Measurements from ENCODE around the gene DGKZ. TPM values are rescaled to one million over a fixed set of nuclear protein-coding genes. Genes with fewer than 3 reads are reported as not detected.

DGKZ gene
- total and polyA plus RNA-seq, 4 donors, result 4.6 to 24.3 (median 14.4) TPM

GRCh38 chr11:46410021-46410420 is 62.8 kb downstream of the DGKZ start:
- Histone ChIP-seq H3K4me1 (ENCODE audit: control insufficient read depth in 4 of 4, insufficient read depth in 4 of 4, low read length in 3 of 4) (no peaks in the 10 kb centered on the region), H3K27ac (ENCODE audit: low read depth in 1 of 2, low read length in 2 of 2) (no peak overlapping the region), H3K36me3 (ENCODE audit: control insufficient read depth in 4 of 4, insufficient read depth in 3 of 4, low read depth in 1 of 4, low read length in 3 of 4) (peaks cover 12 to 40% (median 16%) of the 10 kb centered on the region in 4 donors), H3K9me3 (ENCODE audit: control insufficient read depth in 4 of 4, low read length in 3 of 4) (no peaks in the 10 kb centered on the region), H3K27me3 (ENCODE audit: control insufficient read depth in 4 of 4, insufficient read depth in 4 of 4, low read length in 3 of 4) (no peaks in the 10 kb centered on the region), H3K4me3 (ENCODE audit: low read depth in 1 of 3, low read length in 3 of 3) (no peak overlapping the region), H3K9ac (ENCODE audit: low read depth in 1 of 2, low read length in 2 of 2) (no peak overlapping the region)
- TF ChIP-seq YY1 (IDR thresholded peaks at IDR 0.05) (no peak), JUND (IDR thresholded peaks at IDR 0.05) (no peak), FOXA2 (IDR thresholded peaks at IDR 0.05) (no peak), RAD21 (IDR thresholded peaks at IDR 0.05) (no peak), EGR1 (IDR thresholded peaks at IDR 0.05; ENCODE audit: low read depth in 2 of 2) (no peak), SP1 (IDR thresholded peaks at IDR 0.05) (no peak), ZBTB33 (IDR thresholded peaks at IDR 0.05) (no peak), GABPA (IDR thresholded peaks at IDR 0.05 in 1 of 2, conservative IDR thresholded peaks at IDR 0.05 in 1 of 2) (no peak)
- TF ChIP-seq, protein P1, sequence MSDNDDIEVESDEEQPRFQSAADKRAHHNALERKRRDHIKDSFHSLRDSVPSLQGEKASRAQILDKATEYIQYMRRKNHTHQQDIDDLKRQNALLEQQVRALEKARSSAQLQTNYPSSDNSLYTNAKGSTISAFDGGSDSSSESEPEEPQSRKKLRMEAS (IDR thresholded peaks at IDR 0.05), result no peak
- no peak for DNase-seq (ENCODE audit: low spot score)
- WGBS, result 90% methylated on average over 5 of the region's 5 CpGs

DNA sequence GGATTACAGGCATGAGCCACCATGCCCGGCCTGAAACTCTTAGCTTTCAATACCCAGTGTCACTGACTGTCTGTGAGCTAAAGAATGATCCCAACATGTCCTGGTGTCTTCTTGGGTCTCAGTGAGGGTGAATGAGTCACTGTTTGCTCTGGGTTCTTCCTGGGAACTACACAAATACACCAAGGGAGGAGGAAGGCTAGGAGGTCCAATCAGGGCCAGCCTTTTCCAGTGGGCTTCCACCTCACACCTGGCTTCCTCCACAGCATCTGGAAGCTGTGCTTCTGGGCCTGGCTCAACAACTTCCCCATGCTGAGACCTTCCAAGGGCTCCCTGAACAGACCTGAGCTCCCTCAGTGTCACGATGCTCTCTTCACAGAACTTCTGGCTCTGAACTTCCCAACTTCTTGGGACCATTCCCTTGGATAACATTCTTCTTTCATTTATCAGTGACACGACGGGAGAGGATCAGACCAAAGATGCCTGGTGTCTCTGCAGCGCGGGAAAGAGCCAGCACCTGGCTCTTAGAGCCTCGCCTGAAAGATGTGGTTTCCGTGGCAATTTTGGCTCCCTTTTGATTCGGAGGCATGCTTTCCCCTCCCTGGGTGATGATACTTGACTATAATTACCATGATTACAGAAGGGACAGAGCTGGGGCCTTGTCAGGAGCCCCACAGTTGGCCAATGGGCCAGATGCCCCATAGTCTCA is 66.7 kb downstream of the DGKZ start:
- H3K27me3 ChIP-seq (ENCODE audit: control insufficient read depth in 4 of 4, insufficient read depth in 4 of 4, low read length in 3 of 4), result no peaks in the 10 kb centered on the region
- H3K4me3 ChIP-seq (ENCODE audit: low read depth in 1 of 3, low read length in 3 of 3), result no peak overlapping the region
- 95% methylated on average over 9 of the region's 9 CpGs for WGBS
- H3K9ac ChIP-seq (ENCODE audit: low read depth in 1 of 2, low read length in 2 of 2), result no peak overlapping the region
- H3K9me3 ChIP-seq (ENCODE audit: control insufficient read depth in 4 of 4, low read length in 3 of 4), result no peaks in the 10 kb centered on the region
- no peak for DNase-seq (ENCODE audit: low spot score)
- H3K27ac ChIP-seq (ENCODE audit: low read depth in 1 of 2, low read length in 2 of 2), result no peak overlapping the region
- no peak for TF ChIP-seq YY1 (IDR thresholded peaks at IDR 0.05)
- TF ChIP-seq TAF1 (conservative IDR thresholded peaks at IDR 0.05), result no peak
- no peak for TF ChIP-seq CTCF (IDR thresholded peaks at IDR 0.05; ENCODE audit: low read depth, low read length, missing input control)
- no peak for TF ChIP-seq SP1 (IDR thresholded peaks at IDR 0.05)
- no peak for TF ChIP-seq JUND (IDR thresholded peaks at IDR 0.05)
- TF ChIP-seq FOXA2 (IDR thresholded peaks at IDR 0.05), result no peak
- TF ChIP-seq RXRA (IDR thresholded peaks at IDR 0.05), result no peak
- no peak for TF ChIP-seq EGR1 (IDR thresholded peaks at IDR 0.05; ENCODE audit: low read depth in 2 of 2)
- no peak for TF ChIP-seq REST (IDR thresholded peaks at IDR 0.05)
- TF ChIP-seq, protein P1 (IDR thresholded peaks at IDR 0.05), result no peak
- TF ChIP-seq HNF4A (conservative IDR thresholded peaks at IDR 0.05), result no peak
- TF ChIP-seq, protein P2, sequence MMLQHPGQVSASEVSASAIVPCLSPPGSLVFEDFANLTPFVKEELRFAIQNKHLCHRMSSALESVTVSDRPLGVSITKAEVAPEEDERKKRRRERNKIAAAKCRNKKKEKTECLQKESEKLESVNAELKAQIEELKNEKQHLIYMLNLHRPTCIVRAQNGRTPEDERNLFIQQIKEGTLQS (IDR thresholded peaks at IDR 0.05), result no peak
- TF ChIP-seq HNF4G (IDR thresholded peaks at IDR 0.05), result no peak
- TF ChIP-seq ZBTB33 (IDR thresholded peaks at IDR 0.05), result no peak
- no peak for TF ChIP-seq GABPA (IDR thresholded peaks at IDR 0.05 in 1 of 2, conservative IDR thresholded peaks at IDR 0.05 in 1 of 2)
- H3K4me1 ChIP-seq (ENCODE audit: control insufficient read depth in 4 of 4, insufficient read depth in 4 of 4, low read length in 3 of 4), result no peaks in the 10 kb centered on the region
- peaks cover 5 to 39% (median 21%) of the 10 kb centered on the region in 4 donors for H3K36me3 ChIP-seq (ENCODE audit: control insufficient read depth in 4 of 4, insufficient read depth in 3 of 4, low read depth in 1 of 4, low read length in 3 of 4)

Measured in liver (tissue), 9 donors.